Psoas muscle (tissue), 8 donors: ENCODE results near the gene RAD51B. TPM values are rescaled to one million over a fixed set of nuclear protein-coding genes. Genes with fewer than 3 reads are reported as not detected.

Experiments
- ATAC-seq, 4 donors: fragments of 200-7000 bp; cut with Tn5 transposase; one replicate each; pipeline ENCODE4 v1.9.1; 2020; ENCODE audit warnings: moderate library complexity in 3 of 4, mild to moderate bottlenecking in 2 of 4
- DNase-seq, 2 donors: peaks; one replicate each; pipeline ENCODE4 v3.0.0-alpha.2; 2020
- H3K27ac ChIP-seq: fragments of 200-600 bp; one replicate; pipeline ENCODE4 v1.8.0; 2022
- H3K27me3 ChIP-seq, 3 donors: fragments of 200-600 bp in 1 of 3; one replicate each; pipeline versions ENCODE4 v1.6.1 to v1.8.0; 2013 to 2022; ENCODE audit warnings: low read length in 2 of 3, mild to moderate bottlenecking in 2 of 3, moderate library complexity in 1 of 3; ENCODE audit not compliant: insufficient read depth in 3 of 3
- H3K36me3 ChIP-seq, 2 donors: fragments of 200-600 bp in 1 of 2; one replicate each; pipeline versions ENCODE4 v1.6.1 to v1.8.0; 2013 to 2022; ENCODE audit warnings: low read depth in 1 of 2, mild to moderate bottlenecking in 1 of 2, moderate library complexity in 1 of 2; ENCODE audit not compliant: insufficient read depth in 1 of 2
- H3K4me1 ChIP-seq: fragments of 200-600 bp; one replicate; pipeline ENCODE4 v1.8.0; 2022
- H3K4me3 ChIP-seq: fragments of 200-600 bp; one replicate; pipeline ENCODE4 v1.8.0; 2022; ENCODE audit warnings: mild to moderate bottlenecking
- H3K9me3 ChIP-seq: fragments of 200-600 bp; one replicate; pipeline ENCODE4 v1.8.0; 2022
- WGBS, 3 donors: extraction: QIAGEN DNeasy Blood & Tissue Kit; methylation state at CpG; one replicate each; pipeline versions ENCODE4 v1.1.6 to v1.1.7; 2013; 5-methylcytosine and 5-hydroxymethylcytosine counted together
- intact Hi-C, 2 donors: fragments of 100-400 bp; cut with DNase I; formaldehyde crosslinking; loops; one replicate each; pipeline versions ENCODE4 v1.11.0 to v1.14.2; 2022
- polyA plus RNA-seq, 3 donors: library from polyadenylated mRNA; stranded (reverse); fragments of 200-250 nt; gene quantifications; one replicate each; pipeline ENCODE4 v1.2.3, GENCODE V29; 2013
- total RNA-seq, 4 donors: library from RNA; stranded (reverse); fragmentation: NEBNext Ultra II Directional in 2 of 4; extraction: Animal tissue kit (Norgen Biotek cat#: 25700) in 2 of 4; gene quantifications; one replicate each; pipeline versions ENCODE4 v1.2.1 to v1.2.4, GENCODE V29; 2021 to 2023
- TF ChIP-seq, protein P1 (sequence below): fragments of 200-600 bp; IDR thresholded peaks from one replicate; pipeline ENCODE4 v1.8.0; 2022; ENCODE audit warnings: antibody characterized with exemption
- donor health status: healthy with polysubstance abuse.
- donor health status: DM: no; HTN: no; CAD: no; lungs with moderate emphysema.
- donor health status: Bipolar disorder and iron deficiency.
- donor health status: healthy.
- donor health status: DM: yes; HTN: yes; CAD: no.
- donor health status: DM: no; HTN: no; CAD: no.
- donor health status: DM: no; HTN: no; CAD: no.
- donor health status: DM: yes; HTN: yes; CAD: no.

RAD51B gene
- total and polyA plus RNA-seq, 7 donors, result 0.60 to 7.2 (median 2.2) TPM

DNA sequence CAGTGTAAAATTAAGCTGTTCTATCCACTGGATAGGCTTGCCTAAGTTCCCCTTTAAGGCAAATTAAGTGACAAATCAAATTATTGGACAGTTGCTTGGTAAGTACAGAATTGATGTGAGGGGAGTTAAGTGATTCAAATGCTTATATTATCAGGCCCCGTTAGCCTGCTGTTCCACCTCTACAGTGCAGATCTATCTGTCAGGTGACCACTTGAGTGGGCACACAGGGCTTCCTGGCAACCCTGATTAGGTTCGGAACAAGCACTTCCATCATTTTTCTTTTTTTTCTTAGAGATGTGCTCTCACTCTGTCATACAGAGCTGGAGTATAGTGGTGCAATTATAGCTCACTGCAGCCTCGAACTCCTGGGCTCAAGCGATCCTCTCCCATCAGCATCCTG, 453.8 kb downstream of the RAD51B start:
- DNase-seq, result no peak
- Histone ChIP-seq H3K36me3 (no peaks in the 10 kb centered on the region), H3K27me3 (no peaks in the 10 kb centered on the region), H3K9me3 (no peaks in the 10 kb centered on the region), H3K4me3 (no peak overlapping the region), H3K4me1 (no peaks in the 10 kb centered on the region), H3K27ac (no peak overlapping the region)
- no peak for ATAC-seq
- intact Hi-C loops, result no loop called here
- TF ChIP-seq, protein P1, sequence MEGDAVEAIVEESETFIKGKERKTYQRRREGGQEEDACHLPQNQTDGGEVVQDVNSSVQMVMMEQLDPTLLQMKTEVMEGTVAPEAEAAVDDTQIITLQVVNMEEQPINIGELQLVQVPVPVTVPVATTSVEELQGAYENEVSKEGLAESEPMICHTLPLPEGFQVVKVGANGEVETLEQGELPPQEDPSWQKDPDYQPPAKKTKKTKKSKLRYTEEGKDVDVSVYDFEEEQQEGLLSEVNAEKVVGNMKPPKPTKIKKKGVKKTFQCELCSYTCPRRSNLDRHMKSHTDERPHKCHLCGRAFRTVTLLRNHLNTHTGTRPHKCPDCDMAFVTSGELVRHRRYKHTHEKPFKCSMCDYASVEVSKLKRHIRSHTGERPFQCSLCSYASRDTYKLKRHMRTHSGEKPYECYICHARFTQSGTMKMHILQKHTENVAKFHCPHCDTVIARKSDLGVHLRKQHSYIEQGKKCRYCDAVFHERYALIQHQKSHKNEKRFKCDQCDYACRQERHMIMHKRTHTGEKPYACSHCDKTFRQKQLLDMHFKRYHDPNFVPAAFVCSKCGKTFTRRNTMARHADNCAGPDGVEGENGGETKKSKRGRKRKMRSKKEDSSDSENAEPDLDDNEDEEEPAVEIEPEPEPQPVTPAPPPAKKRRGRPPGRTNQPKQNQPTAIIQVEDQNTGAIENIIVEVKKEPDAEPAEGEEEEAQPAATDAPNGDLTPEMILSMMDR, result no peak
- 90 to 96% (median 92%) methylated on average over 4 of the region's 4 CpGs for WGBS, 3 donors

DNA sequence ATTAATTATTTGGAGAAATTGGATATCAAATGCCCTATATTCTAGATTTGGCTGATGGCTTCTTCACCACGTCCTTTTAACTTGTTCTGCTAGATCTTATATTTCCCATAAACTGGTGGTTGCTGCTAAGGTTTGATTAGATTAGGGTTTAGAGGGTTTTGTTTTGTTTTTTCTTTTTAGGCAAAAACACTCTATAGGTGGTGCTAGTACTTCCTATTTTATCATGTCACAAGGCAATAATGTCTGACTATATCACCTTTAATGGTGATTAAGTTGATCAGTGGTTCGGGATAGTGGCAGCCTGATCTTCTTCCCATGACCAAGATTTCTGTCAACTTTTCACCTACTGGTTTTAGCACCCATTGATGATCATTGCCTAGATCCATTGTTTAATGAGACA, 455.1 kb downstream of the RAD51B start:
- no peaks in the 10 kb centered on the region for H3K9me3 ChIP-seq
- intact Hi-C loops, result no loop called here
- no peaks in the 10 kb centered on the region for H3K27me3 ChIP-seq
- H3K36me3 ChIP-seq, result no peaks in the 10 kb centered on the region
- TF ChIP-seq, protein P1, result no peak
- no peak for ATAC-seq
- H3K27ac ChIP-seq, result no peak overlapping the region
- no peak for DNase-seq
- H3K4me3 ChIP-seq, result no peak overlapping the region
- peaks cover 10% of the 10 kb centered on the region for H3K4me1 ChIP-seq
- 75 to 85% (median 84%) methylated on average over 2 of the region's 2 CpGs for WGBS, 3 donors

DNA sequence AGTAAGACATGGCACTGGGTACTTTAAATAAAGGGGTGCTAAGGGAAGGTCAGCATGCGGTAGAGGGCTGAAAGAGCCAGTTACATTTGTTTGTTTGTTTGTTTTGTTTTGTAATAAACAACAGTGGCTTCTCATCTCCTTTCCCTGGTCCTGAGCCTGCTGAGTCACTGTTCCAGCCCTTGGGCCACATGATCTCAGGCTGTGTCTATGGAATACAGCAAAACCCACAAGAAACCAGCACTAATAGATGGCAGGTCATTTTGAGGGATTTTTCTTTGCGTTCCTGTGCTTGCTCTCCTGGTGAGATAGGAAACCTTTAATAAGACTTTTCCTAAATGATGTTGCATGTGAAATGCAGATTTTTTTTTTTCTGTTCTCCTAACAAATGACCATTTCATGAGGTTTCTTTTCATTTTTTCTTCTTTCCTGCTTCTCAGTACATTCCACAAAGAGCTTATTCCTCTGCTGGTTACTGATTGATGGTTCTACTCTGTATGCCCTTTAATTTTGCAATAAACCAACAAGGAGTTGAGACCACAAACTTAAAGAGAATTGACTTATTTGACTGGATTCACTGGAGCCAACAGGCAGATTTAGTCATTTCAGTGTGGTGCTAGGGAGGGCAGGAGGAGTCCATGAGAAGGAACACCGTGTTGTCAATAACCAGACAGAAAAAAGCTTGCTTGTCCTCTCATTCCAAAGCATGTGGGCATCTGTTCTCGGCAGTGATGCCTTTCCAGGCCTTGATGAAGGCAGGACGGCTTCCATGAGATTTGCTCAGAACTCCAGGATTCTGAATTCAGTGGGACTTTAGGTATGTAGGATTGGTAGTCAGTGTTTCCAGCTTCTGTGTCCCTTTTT, 459.2 kb downstream of the RAD51B start:
- DNase-seq (no peak), ATAC-seq (peak in 2 of 4 donors; percentile 48 to 54)
- H3K9me3 ChIP-seq, result no peaks in the 10 kb centered on the region
- peaks cover 11% of the 10 kb centered on the region for H3K4me1 ChIP-seq
- H3K4me3 ChIP-seq, result no peak overlapping the region
- intact Hi-C loops, result no loop called here
- 77 to 86% (median 78%) methylated on average over 5 of the region's 5 CpGs for WGBS, 3 donors
- no peaks in the 10 kb centered on the region for H3K27me3 ChIP-seq
- H3K27ac ChIP-seq, result peak overlapping the region; percentile 10
- H3K36me3 ChIP-seq, result no peaks in the 10 kb centered on the region
- TF ChIP-seq, protein P1, result no peak

DNA sequence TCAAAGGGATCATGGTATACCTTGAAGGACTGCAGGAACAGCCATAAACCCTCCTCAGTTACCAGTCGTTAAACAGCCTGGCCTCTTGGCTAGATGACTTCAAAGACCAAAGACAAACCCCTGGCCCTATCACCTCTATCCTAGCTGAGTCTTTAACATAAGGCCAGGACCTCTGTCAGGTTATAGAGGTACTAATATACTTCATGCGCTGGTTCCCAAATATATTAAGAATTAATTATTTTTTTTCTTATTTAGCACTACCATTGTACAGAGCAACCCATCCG, 459.8 kb downstream of the RAD51B start:
- intact Hi-C loops, result no loop called here
- Histone ChIP-seq H3K27me3 (no peaks in the 10 kb centered on the region), H3K4me3 (no peak overlapping the region), H3K4me1 (peaks cover 11% of the 10 kb centered on the region), H3K27ac (peak overlapping the region; percentile 10), H3K36me3 (no peaks in the 10 kb centered on the region), H3K9me3 (no peaks in the 10 kb centered on the region)
- ATAC-seq (peak in 1 of 4 donors; percentile 25), DNase-seq (no peak)
- TF ChIP-seq, protein P1, result no peak
- 77 to 95% (median 85%) methylated on average over 3 of the region's 3 CpGs for WGBS, 3 donors
